ENCODE data around the gene TRPM2.

GRCh38 chr21:44421901-44422840 lies 68.8 kb downstream of the TRPM2 start:
- no peak for TF ChIP-seq CTCF (IDR thresholded peaks at IDR 0.05; ENCODE audit: low read depth, low read length)
- TF ChIP-seq POLR2A (IDR thresholded peaks at IDR 0.05; ENCODE audit: extremely low read depth, insufficient read length) = no peak
- no peak for TF ChIP-seq MAX (IDR thresholded peaks at IDR 0.05; ENCODE audit: low read depth, low read length)
- no peak for TF ChIP-seq MYC (IDR thresholded peaks at IDR 0.05; ENCODE audit: low read depth, low read length)

Data from NB4 (cell line).